Lower leg skin (tissue), 3 donors: ENCODE data around the gene SLC25A25.

Source experiments
- POLR2A ChIP-seq, 2 donors: fragments of 450-650 bp; IDR thresholded peaks; one replicate each; pipeline ENCODE4 v1.6.1; 2016 to 2017; ENCODE audit warnings: antibody characterized with exemption in 2 of 2, mild to moderate bottlenecking in 1 of 2, moderate library complexity in 1 of 2
- TF ChIP-seq, protein P1 (sequence below), 3 donors: fragments of 450-650 bp; IDR thresholded peaks; one replicate each; pipeline ENCODE4 v1.5.1; 2016; ENCODE audit warnings: antibody characterized with exemption in 3 of 3, mild to moderate bottlenecking in 3 of 3, moderate library complexity in 2 of 3

DNA sequence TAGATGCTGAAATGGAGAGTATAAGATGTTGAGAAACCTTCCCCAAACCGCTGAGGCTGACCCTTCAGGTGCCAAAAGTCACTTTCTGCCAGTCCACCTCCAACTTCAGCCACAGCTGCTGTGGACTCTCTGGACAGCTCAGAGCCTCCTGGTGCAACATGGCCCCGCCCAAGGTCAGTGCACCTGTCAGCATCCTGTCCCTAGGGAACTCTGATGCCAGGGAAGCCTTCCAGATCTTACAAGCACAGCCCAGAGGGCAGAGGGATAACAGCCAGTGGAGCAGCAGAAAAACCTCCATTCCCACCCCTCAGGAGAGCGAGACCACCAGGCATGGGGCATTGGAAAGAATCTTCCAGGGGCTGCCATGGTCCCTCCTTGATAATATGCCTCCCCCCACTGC, 70.0 kb downstream of the SLC25A25 start:
- TF ChIP-seq, protein P1, sequence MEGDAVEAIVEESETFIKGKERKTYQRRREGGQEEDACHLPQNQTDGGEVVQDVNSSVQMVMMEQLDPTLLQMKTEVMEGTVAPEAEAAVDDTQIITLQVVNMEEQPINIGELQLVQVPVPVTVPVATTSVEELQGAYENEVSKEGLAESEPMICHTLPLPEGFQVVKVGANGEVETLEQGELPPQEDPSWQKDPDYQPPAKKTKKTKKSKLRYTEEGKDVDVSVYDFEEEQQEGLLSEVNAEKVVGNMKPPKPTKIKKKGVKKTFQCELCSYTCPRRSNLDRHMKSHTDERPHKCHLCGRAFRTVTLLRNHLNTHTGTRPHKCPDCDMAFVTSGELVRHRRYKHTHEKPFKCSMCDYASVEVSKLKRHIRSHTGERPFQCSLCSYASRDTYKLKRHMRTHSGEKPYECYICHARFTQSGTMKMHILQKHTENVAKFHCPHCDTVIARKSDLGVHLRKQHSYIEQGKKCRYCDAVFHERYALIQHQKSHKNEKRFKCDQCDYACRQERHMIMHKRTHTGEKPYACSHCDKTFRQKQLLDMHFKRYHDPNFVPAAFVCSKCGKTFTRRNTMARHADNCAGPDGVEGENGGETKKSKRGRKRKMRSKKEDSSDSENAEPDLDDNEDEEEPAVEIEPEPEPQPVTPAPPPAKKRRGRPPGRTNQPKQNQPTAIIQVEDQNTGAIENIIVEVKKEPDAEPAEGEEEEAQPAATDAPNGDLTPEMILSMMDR (IDR thresholded peaks at IDR 0.05), result no peak
- no peak for TF ChIP-seq POLR2A (IDR thresholded peaks at IDR 0.05)
